SKM-1 treated with dmso at 0.1 percent for 144 hours (cell line): Measurements from ENCODE around the gene MUC13.

Experiments used
- DNase-seq: peaks from one replicate; lab custom pipeline; 2025; ENCODE audit not compliant: unreplicated experiment; lab: John Stamatoyannopoulos, UW

MUC13 gene

GRCh38 chr3:124903896-124904834, 30.4 kb downstream of the MUC13 start:
- no peak for DNase-seq

- no peak for DNase-seq
Measured at GRCh38 chr3:124896824-124897526, 37.6 kb downstream of the MUC13 start.

- no peak for DNase-seq
Measured at GRCh38 chr3:124895756-124896155, 38.8 kb downstream of the MUC13 start.

GRCh38 chr3:124893526-124893925, 41.0 kb downstream of the MUC13 start:
- DNase-seq = no peak

- DNase-seq = no peak
Measured at GRCh38 chr3:124890573-124891190, 43.9 kb downstream of the MUC13 start.

GRCh38 chr3:124888482-124889441, 45.8 kb downstream of the MUC13 start:
- no peak for DNase-seq

GRCh38 chr3:124887932-124888298, 46.6 kb downstream of the MUC13 start:
- DNase-seq = no peak

- peak; percentile 13 for DNase-seq
Measured at GRCh38 chr3:124887177-124887931, 47.2 kb downstream of the MUC13 start, which contains the start of gene ITGB5. Gene ITGB5 (minus strand): TSS chr3:124887365. CDS start chr3:124887000, 365 bp downstream.

GRCh38 chr3:124886168-124887056, 48.1 kb downstream of the MUC13 start:
- no peak for DNase-seq

- no peak for DNase-seq
Measured at GRCh38 chr3:124885466-124886167, 48.9 kb downstream of the MUC13 start.

- no peak for DNase-seq
Measured at GRCh38 chr3:124884474-124885101, 50.0 kb downstream of the MUC13 start.

- DNase-seq = no peak
Measured at GRCh38 chr3:124883766-124884473, 50.6 kb downstream of the MUC13 start.

- DNase-seq = no peak
Measured at GRCh38 chr3:124882816-124883747, 51.5 kb downstream of the MUC13 start.

GRCh38 chr3:124881976-124882697, 52.4 kb downstream of the MUC13 start:
- no peak for DNase-seq

GRCh38 chr3:124879337-124879680, 55.2 kb downstream of the MUC13 start:
- DNase-seq = no peak
